RKO (cell line): ENCODE results near the gene KRTAP5-5.
"Not testable (repeated sequence)": the region's sequence is repeated elsewhere in the genome, so short reads cannot be mapped to it uniquely, and the experiment has no call there.

Experiments used
- DNase-seq: peaks from one replicate; pipeline ENCODE4 v3.0.0-alpha.2; 2016; ENCODE audit warnings: low spot score

The KRTAP5-5 gene

DNA sequence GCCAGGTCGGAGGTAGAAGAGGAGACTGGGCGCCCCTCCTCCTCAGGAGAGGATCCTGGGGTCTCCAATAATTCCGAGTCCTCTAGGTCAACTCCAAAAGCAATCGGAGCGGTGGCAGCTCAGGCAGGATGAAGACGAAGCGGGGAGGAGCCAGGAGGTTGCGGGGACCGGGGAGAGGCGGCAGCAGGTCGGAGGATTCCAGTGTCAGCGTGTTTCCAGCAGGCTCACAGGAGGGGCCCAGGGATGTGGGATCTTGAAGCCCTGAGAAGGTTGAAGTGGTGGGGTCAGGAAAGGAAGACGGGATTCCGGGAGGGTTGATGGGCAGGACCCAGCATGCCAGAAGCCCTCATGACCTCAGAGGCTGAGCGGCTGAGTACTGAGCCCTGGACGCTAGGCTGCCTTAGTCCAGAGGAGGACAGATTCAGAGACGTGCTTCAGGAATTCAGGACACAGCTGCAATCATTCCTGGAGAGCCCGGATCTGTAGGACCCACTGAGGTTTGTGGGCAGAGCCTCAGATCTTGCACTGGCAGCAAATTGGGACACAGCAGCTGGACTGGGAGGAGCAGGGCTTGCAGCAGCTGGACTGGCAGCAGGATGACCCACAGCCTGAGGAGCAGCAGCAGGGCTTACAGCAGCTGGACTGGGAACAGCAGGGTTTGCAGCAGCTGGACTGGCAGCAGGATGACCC, 22.3 kb upstream of the KRTAP5-5 start:
- not testable (repeated sequence) for DNase-seq

DNA sequence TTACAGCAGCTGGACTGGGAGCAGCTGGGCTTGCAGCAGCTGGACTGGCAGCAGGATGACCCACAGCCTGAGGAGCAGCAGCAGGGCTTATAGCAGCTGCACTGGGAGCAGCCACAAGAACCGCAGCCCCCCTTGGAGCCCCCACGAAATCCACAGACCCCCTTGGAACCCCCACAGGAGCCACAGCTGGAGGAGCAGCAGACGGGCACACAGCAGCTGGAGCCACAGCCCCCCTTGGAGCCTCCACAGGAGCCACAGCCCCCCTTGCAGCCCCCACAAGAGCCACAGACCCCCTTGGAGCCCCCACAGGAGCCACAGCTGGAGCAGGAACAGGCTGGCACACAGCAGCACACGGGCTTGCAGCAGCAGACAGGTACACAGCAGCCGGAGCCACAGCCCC, 21.7 kb upstream of the KRTAP5-5 start:
- DNase-seq: not testable (repeated sequence)

DNA sequence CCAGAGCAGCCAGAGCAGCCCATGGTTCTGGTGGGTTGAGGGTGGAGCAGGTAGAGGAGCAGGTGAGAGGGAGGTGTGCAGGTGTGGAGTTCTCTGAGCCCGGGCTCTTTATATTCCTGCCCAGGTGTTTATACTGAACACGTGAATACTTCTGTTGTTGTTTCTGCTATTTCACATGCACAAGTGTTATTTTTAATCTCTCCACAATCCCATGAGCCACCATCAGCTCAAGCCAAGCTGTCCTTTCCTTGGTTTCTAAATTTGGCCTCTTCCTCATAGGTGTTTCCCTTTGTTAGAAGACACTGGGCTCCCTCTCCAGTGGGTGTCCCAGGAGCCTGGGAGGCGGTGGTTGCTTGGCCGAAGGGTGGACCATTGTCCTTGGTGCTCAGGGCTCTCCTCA, 21.2 kb upstream of the KRTAP5-5 start, which contains the start of gene KRTAP5-3:
TSS of gene KRTAP5-3 (minus strand) at position 101 of the 400 bp plus-strand sequence. CDS start at position 23, 78 bp downstream.
- no peak for DNase-seq

DNA sequence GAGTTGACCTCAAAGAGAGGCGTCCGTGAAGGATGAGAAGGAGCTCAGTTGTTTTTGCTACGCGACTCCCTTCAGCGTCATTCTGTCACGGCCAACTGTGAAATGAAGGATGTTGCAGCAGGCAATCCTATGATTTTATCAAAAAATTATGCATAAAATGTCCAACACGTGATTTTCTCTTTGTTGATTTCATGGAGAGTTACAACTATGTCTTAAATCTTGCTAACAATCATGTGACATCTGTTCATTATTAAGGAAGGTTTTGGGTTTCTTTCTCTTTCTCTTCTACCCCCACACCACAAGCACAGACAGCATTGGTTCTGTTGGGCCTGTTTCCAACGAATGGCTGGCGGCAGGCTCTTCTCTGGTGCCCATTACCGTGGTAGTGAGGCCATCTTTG, 11.3 kb upstream of the KRTAP5-5 start:
- DNase-seq: no peak

DNA sequence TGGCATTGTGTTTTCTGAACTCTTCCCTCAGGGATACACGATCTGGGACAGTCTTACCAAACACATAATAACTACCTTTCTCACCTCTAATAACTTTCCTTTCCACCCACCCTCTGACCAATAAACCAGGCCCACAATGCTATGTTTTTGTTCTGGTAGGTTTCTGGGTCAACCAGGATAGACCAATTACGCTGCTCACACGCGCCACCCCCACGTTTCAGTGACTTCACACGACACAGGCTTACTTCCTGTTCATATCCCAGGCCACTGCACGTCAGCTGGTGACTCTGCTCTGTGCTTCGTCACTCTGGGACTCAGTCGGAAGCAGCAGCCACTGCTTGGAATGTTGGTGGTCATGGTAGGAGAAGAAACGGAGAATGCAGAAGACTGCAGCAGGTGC, 10.1 kb upstream of the KRTAP5-5 start:
- peak; percentile 78 for DNase-seq

DNA sequence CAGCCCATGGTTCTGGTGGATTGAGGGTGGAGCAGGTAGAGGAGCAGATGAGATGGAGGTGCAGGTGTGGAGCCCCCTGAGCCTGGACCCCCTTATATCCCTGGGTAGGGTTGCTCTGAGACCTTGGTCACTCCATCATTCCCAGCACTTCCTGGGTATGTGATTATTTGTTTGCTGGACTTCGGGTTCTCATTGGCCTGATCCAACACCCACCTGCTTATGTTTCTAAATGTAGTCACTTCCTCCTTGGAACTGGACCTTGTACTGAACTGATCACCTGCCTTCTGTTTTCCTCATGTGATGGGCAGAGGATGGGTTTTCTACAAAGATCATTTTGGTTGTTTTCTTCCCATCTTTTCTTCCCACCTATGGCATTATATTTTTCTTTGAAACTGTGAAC, 7.5 kb upstream of the KRTAP5-5 start, which contains the start of gene KRTAP5-4:
TSS of gene KRTAP5-4 (minus strand) at position 53 of the 400 bp plus-strand sequence. CDS start at position 8, 45 bp downstream.
- DNase-seq: no peak

DNA sequence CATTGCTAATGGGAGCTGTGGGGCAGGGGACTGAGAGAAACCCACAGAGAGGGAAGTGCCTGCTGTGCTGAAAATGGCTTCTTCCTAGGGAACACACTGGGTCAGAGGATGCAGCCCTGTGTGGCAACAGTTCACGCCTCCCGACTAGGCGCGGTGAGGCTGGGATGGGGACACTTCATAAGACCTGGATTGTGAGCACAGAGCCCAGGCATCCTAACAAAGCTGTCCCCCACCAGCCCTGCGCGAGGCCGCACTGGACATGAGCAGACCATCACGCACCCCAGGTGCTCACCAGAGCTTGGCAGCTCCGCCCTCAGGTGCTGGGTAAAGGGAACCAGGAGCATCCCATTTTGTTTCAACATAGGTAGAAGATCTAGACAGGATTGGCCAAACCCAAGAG, 5.9 kb upstream of the KRTAP5-5 start:
- no peak for DNase-seq

DNA sequence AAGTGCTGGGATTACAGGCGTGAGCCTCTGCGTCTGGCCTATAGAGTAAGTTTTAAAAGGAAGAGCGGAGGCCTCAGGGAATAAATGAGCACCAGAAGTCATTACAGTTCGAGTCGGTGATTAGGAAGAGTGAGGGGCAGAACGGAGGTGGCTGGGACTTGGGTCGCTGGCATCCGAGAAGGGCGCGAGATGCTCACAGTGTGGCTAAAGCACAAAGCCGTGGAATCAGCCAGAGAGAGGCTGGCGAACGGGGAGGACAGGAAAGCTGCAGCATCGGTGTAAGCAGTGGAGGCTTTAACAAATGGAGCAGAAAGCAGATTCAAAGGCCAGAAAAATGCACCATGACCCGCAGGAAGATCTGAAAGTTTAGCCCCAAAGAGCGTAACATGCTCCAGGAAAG, 5.0 kb upstream of the KRTAP5-5 start:
- DNase-seq: no peak

DNA sequence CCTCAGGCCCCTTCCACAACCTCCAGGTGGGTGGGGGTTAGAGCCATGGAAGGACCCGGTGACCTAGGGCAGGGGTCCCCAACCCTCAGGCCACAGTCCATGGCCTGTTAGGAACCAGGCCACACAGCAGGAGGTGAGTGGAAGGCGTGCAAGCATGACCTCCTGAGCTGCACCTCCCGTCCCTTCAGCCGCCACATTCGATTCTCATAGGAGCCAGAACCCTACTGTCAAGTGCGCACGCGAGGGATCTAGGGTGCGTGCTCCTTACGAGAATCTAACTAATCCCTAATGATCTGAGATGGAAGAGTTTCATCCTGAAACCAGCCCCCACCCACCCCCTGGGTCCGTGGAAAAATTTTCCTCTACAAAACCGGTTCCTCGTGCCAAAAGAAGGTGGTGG, 4.0 kb upstream of the KRTAP5-5 start:
- DNase-seq: no peak

DNA sequence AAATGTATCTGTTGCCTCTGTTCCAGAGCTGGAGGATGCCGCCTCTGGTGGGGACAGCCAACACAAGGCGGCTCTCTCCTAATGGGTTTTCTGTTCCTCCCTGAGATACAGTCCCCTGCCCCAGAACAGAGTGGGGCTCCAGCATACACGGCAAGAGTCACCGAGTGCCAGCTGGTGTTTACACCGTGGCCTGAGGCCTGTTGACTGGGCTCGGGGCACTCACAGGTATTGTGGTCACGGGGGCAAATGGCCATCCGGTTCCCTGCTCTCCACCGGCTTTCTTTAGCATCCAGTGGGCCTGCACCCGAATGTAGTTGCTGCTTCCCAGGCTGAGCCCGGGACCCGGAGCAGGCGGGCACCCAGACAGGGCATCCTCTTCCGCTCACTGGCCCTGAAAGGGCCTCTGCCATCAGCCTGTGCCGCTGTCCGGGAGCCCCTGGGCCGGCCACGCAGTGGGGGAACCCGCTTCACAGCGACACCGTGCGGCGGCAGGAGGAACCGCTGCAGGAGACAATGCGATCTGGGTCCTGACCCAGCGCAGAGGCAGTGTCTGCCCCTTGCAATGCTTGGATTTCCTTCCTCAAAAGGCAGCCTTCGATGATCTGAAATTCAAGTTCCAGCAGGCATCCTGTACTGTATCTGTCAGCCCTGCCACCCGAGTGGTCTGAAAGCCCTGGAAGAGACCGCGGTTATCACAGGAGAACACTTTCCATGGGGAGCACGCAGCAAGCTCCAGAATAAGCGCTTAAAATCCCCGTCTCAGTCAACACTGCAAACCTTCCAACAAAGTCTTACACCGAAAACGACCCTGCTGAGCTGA, 859 bp upstream of the KRTAP5-5 start:
- peak; percentile 30 for DNase-seq

DNA sequence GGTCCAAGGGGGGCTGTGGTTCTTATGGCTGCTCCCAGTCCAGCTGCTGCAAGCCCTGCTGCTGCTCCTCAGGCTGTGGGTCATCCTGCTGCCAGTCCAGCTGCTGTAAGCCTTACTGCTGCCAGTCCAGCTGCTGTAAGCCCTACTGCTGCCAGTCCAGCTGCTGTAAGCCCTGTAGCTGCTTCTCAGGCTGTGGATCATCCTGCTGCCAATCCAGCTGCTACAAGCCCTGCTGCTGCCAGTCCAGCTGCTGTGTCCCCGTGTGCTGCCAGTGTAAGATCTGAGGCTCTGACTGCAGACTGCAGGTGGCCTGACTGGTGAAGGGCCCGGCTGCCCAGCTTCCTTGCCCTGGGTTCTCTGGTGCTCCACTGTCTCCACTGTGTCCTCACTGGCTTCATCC, 696 bp downstream of the KRTAP5-5 start:
- no peak for DNase-seq

DNA sequence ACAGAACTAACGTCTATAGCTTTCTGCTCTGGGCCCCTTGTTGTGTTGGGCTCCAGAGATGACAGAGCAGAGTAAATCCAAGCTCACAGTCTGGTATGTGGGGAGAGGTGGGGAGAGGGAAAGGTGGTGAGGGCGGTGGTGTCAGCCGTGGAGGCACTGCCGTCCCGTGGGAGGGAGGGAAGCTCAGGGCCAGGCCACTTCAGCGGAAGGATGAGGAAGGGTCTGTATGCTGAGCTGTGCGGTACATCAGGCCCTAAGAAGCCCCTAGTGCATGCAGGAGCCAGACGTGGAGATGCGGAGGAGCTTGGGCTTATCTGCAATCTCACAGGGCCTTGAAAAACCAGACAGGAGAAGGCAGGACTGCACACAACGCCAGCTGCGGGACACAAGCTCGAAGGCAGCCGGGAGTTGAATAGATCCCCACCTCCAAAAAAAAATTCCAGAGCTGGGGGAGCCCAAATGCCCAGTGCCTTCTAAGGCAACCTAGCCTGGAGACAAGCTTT, 1.5 kb downstream of the KRTAP5-5 start:
- no peak for DNase-seq

DNA sequence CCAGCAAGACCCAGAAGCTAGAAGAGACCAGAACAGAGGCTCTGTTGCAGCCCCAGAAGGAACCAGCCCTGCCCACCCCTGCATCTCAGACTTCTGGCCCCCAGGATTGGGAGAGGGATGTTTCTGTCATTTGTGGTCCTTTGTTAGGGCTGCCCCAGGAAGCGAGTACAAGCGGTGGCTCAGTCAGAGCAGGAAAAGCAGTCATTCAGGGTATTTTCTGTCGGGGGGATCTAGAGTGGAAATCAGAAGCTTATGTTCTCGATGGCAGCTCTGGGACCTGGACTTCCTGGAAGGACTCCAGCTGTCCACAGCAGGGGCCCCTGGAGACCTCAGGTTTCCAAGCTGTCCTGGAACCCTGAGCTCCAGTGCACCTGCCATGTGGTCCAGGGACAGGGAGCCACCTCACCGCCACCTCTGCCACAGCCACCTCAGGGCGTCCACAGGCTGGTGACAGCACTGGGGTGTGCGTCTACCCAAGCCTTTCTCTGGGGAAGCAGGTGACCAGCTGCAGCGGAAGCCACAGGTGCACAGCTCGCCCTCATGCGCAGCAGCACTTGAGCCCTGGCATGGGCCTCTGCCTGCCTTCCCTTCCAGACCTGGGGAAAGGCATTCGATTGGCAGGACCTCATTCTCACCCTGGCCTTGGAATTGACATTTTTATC, 2.6 kb downstream of the KRTAP5-5 start:
- DNase-seq: no peak

DNA sequence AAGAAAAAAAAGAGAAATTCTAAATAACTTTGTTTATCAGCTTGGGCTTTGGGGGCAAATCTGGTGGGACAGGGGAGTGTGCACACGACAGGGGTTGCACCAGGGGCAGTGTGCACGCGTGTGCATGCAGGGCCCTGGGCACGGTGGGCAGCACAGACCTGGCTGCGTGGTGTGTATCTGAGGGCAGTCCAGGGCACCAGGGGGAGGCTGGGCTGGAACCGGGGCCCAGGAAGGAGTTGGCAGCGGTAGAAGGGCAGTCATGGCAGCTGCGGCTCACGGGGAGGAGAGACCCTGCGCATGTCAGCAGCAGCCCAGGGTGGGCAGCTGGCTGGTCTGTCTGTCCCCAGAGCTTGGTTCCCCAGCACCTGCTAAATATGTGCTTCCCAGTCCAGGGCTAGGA, 4.3 kb downstream of the KRTAP5-5 start:
- no peak for DNase-seq

DNA sequence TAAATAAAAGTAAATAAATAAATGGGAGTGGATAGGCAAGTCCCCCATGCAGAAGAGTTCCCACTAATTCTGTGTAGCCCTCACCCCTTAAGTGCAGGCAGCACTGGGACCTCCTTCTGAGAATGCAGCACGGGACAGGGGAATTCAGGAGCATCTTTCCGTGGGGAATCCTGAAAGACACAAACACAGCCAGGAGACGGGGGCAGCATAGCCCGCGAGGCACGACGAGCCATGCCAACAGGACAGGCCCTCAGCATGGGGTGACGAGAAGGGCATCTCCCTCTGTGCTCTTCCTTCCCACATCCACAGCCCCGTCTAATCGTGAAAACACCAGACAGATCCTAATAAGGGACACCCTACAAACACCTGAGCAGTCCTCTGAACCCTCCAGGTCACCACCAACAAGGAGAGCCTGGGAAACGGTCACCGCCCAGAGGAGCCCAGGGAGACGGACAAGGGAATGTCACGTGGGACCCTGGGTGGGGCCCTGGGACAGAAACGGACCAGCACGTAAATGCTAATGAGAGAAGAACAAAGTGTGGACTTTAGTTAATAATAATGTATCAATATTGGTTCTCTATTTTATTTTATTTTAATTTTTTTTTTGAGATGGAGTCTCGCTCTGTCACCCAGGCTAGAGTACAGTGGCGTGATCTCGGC, 6.8 kb downstream of the KRTAP5-5 start:
- DNase-seq: no peak

DNA sequence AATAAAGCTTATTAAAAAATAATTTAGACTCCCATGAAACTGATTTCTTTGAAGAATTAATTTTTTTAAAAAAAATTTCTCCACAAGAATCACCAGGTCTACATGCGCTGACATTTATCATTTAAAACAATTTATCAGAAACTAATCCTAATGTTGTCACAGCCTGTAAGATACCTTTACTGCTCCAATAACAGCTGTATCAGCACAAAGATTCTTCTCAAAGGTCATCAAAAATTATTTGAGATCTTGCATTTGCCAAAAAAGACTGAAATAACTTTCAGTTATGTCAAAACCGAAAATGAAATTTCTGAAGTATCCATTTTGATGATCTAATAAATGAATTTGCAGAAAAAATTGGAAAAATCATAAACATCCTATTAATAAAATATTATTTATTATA, 8.1 kb downstream of the KRTAP5-5 start:
- DNase-seq: no peak

DNA sequence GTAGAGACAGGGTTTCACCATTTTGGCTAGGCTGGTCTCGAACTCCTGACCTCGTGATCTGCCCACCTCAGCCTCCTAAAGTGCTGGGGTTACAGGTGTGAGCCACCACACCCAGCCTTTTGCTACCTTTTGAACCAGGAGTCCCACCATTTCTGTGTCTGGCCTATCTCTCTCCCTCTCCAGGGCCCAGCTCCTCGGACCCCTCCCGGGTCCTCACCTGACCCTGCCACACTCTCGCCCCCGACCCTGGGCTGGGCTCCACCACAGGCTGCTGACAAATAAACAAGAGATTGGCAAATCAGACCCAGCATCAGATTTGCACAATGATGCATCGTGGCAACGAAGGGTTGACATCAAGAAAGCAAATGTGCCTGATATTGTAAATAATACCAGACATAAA, 8.8 kb downstream of the KRTAP5-5 start:
- DNase-seq: no peak

DNA sequence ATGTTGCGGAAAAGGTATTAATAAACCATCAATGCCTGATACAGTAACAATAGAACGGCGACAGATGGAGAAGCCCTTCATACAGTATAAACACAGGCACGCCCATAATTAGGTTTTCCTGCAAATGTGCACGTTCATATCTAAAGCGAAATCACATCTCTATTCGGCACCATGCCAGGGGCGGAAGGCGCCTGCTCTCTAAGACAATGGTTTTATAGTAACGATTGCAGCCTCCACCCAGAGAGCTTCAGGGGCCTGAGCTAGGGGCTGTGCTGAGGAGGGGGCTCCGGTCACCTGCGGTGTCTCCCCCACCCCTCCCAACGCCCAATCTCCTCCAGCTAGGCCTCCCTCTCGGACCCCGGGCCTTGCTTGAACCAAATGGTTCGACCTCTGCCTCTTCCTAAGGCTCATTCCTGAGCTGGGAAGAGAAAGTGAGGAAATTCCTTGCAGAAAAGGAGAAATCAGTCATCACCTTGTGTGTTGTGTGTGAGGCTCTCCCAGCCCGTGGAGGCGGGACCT, 9.6 kb downstream of the KRTAP5-5 start:
- no peak for DNase-seq

DNA sequence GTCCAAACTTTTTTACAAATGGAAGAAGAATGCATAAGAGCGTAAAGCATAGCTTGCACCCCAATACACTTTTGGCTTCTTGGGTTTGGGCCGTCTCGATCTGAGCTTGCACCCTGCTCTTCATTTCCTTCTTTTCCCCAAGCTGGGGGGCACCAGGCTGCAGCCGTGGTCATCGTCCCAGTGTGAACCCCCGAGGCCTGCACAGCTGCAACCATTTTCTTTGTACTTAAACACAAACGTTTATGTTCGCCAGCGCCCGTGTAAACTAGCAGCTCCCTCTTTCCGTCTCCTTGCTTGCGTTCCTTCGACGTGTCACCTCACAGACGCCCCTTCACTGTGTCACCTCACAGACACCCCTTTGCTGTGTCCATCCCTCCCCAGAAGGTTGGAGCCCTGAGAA, 10.1 kb downstream of the KRTAP5-5 start:
- DNase-seq: no peak

DNA sequence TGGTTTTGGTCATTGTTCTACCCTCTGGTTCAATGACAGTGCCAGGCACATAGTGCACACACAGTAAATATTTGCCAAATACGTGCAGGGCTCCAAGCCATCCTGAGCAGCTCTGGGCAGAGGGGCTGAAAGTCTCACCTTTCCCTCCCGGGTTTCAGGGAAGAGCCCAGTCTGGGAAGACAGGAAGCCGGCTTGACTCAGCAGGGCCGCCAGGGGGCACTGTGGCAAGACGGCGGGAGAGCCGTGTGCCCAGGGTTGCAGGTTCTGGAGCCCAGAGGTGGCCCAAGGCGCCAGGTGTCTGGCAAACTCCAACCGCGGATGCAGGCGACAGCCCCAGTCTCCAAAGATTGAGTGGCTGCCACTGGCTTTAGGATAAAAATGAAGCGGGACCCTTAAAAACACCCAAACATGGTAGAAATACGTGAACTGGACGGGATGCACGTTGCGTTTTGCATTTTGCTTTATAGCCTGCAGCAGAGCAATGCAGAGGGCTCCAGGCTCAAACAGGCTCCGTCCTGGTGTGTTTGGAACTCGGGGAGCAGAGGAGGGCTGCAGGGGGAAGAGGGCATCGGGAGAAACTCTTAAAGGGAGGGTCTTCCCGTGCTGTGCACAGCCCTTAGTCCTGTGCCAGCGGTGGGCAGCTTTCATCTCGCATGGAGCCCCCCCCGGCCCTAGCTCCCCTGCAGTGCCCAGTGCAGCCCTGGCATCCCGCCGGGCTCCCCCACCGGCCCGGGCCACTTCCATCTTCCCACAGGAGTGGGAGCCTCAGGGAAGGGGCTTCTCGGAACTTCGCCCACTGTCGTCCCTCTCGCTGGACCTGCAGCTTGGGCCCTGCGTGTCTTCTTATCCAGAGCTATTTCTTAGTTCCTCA, 10.7 kb downstream of the KRTAP5-5 start:
- DNase-seq: no peak

DNA sequence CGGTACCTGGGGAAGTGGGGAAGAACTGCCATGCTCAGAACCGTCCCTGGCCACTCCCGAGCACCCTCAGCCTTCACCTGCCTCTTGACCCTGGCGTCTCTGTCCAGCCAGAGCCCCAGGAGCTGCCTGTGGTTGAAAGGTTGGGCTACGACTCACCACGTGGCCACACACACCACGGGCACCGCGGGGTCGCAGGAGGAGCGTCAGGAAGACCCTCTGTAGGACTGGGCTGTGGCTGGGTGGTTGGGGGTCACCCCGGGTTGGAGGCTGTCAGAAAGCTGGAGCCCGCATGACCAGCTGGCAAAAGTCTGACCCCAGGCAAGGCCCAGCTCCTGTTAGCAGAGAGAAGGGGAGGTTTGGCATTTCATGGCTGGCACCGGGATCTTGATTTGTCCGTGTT, 11.5 kb downstream of the KRTAP5-5 start:
- no peak for DNase-seq
